A549 (cell line): ENCODE data around the gene HCAR2. TPM values are rescaled to one million over a fixed set of nuclear protein-coding genes. Genes with fewer than 3 reads are reported as not detected.

ENCODE experiments used
- ATAC-seq, 2 experiments: fragments of 200-7000 bp in 1 of 2; fragments of >200 bp in 1 of 2; cut with Nextera tagmentation in 1 of 2; cut with Tn5 transposase in 1 of 2; 3 replicates each; pipeline versions ENCODE4 v1.8.0 to v1.9.1; 2018 to 2020; ENCODE audit warnings: mild to moderate bottlenecking in 1 of 2, moderate library complexity in 1 of 2
- CTCF ChIA-PET: fragments of 300-600 bp; sonication (Branson Sonifier 250); formaldehyde crosslinking; extraction: SDS; loops from one replicate; lab custom pipeline; 2021; ENCODE audit warnings: antibody characterized with exemption, inconsistent platforms; lab: Yijun Ruan, JAX
- POLR2A ChIA-PET: fragments of 350-600 bp; formaldehyde crosslinking; extraction: SDS; loops from one replicate; lab custom pipeline; 2021; ENCODE audit warnings: antibody characterized with exemption, inconsistent platforms; lab: Yijun Ruan, JAX
- DNase-seq, 2 experiments: peaks; one replicate each; pipeline versions ENCODE4 v3.0.0 to v3.0.0-alpha.2; 2011 to 2016; ENCODE audit warnings: low read depth in 1 of 2, low spot score in 1 of 2
- FAIRE-seq: peaks from 2 replicates; lab custom pipeline; 2011; peaks lifted over from hg19 to GRCh38; lab: Jason Lieb, UNC
- H3K27ac ChIP-seq, 2 experiments: fragments of >200 bp; sonication (Bioruptor Twin); formaldehyde crosslinking; 3 replicates each; pipeline ENCODE4 v1.5.1; 2016 to 2017
- H3K4me1 ChIP-seq: fragments of >200 bp; sonication (Bioruptor Twin); formaldehyde crosslinking; 3 replicates; pipeline ENCODE4 v1.6.1; 2016
- H3K4me2 ChIP-seq: fragments of >200 bp; sonication (Bioruptor Twin); formaldehyde crosslinking; 3 replicates; pipeline ENCODE4 v1.6.1; 2016
- H3K4me3 ChIP-seq: fragments of >200 bp; sonication (Bioruptor Twin); formaldehyde crosslinking; 3 replicates; pipeline ENCODE4 v1.5.1; 2016
- H3K9me3 ChIP-seq: fragments of >200 bp; sonication (Bioruptor Twin); formaldehyde crosslinking; 3 replicates; pipeline ENCODE4 v1.6.1; 2016
- BHLHE40 ChIP-seq: IDR thresholded peaks from 2 replicates; pipeline ENCODE4 v1.6.1; 2012; ENCODE audit warnings: low read depth, low read length, inconsistent platforms
- CBX8 ChIP-seq: fragments of 200-600 bp; sonication (generic); IDR thresholded peaks from 2 replicates; pipeline ENCODE4 v1.6.1; 2016
- CEBPB ChIP-seq, 2 experiments: fragments of >200 bp in 1 of 2; sonication (Bioruptor Twin) in 1 of 2; formaldehyde crosslinking in 1 of 2; IDR thresholded peaks; 2 replicates each; pipeline ENCODE4 v1.6.1; 2012 to 2016
- CHD2 ChIP-seq: fragments of 150-350 bp; IDR thresholded peaks from 2 replicates; pipeline ENCODE4 v1.6.1; 2014; ENCODE audit warnings: low read length; ENCODE audit not compliant: partially characterized antibody
- FOSB ChIP-seq: fragments of 250-450 bp; sonication (Bioruptor Pico); IDR thresholded peaks from 2 replicates; pipeline ENCODE4 v1.5.0; 2020; ENCODE audit warnings: mild to moderate bottlenecking, moderate library complexity
- FOSL2 ChIP-seq, 2 experiments: fragments of 450-650 bp in 1 of 2; fragments of >200 bp in 1 of 2; sonication (Bioruptor Twin) in 1 of 2; formaldehyde crosslinking; IDR thresholded peaks; 2 replicates each; pipeline versions ENCODE4 v1.5.0 to v1.6.1; 2016 to 2020; ENCODE audit warnings: mild to moderate bottlenecking in 1 of 2, moderate library complexity in 1 of 2
- HEYL ChIP-seq: fragments of 250-450 bp; sonication (Bioruptor Pico); IDR thresholded peaks from 2 replicates; pipeline ENCODE4 v1.8.0; 2021; ENCODE audit warnings: mild to moderate bottlenecking, moderate library complexity
- HOXA7 ChIP-seq: fragments of 250-450 bp; sonication (Bioruptor Pico); IDR thresholded peaks from 2 replicates; pipeline ENCODE4 v1.5.0; 2020; ENCODE audit warnings: mild to moderate bottlenecking, moderate library complexity
- KDM1A ChIP-seq: fragments of 200-600 bp; sonication (generic); IDR thresholded peaks from 2 replicates; pipeline ENCODE4 v1.6.1; 2016; ENCODE audit warnings: low read depth, mild to moderate bottlenecking
- MAFK ChIP-seq: fragments of 450-650 bp; IDR thresholded peaks from 2 replicates; pipeline ENCODE4 v1.6.1; 2014; ENCODE audit not compliant: partially characterized antibody
- MAZ ChIP-seq: fragments of 150-350 bp; IDR thresholded peaks from 2 replicates; pipeline ENCODE4 v1.6.1; 2014; ENCODE audit warnings: antibody characterized with exemption, low read depth, low read length, borderline replicate concordance
- NR3C1 ChIP-seq: fragments of >200 bp; sonication (Bioruptor Twin); formaldehyde crosslinking; IDR thresholded peaks from 3 replicates; pipeline ENCODE4 v1.6.1; 2017
- POLR2AphosphoS2 ChIP-seq: conservative IDR thresholded peaks from 2 replicates; pipeline ENCODE4 v1.6.1; 2012; ENCODE audit warnings: low read length, improper control_type of control experiment, inconsistent platforms
- RNF2 ChIP-seq: fragments of 200-600 bp; sonication (generic); IDR thresholded peaks from 2 replicates; pipeline ENCODE4 v1.6.1; 2016; ENCODE audit warnings: low read depth, mild to moderate bottlenecking, antibody characterized with exemption, moderate library complexity, borderline replicate concordance
- TFCP2L1 ChIP-seq: fragments of 250-450 bp; sonication (Bioruptor Pico); IDR thresholded peaks from 2 replicates; pipeline ENCODE4 v1.5.0; 2021; ENCODE audit warnings: mild to moderate bottlenecking
- ZFP36 ChIP-seq: fragments of 450-650 bp; IDR thresholded peaks from 2 replicates; pipeline ENCODE4 v1.6.1; 2014; ENCODE audit warnings: borderline replicate concordance; ENCODE audit not compliant: partially characterized antibody
- ZNF302 ChIP-seq: fragments of 250-450 bp; sonication (Bioruptor Pico); IDR thresholded peaks from 2 replicates; pipeline ENCODE4 v1.9.0; 2021; ENCODE audit warnings: inconsistent platforms, mild to moderate bottlenecking, moderate library complexity
- WGBS: methylation state at CpG from one replicate; pipeline ENCODE4 v1.1.6; 2017; ENCODE audit errors: missing lambda C conversion rate; 5-methylcytosine and 5-hydroxymethylcytosine counted together
- polyA plus RNA-seq, 4 experiments: library from polyadenylated mRNA; depleted of rRNA in 3 of 4; stranded (reverse); fragments of >200 nt; fragmentation: RNase III in 1 of 4; extraction: RNeasy Plus Mini Kit Qiagen cat#74134 plus additional on column Dnase treatment in 1 of 4; gene quantifications; 2 replicates in 3 of 4; 3 replicates in 1 of 4; pipeline ENCODE4 v1.2.3, GENCODE V29; 2011 to 2017
- TF ChIP-seq, protein P1 (sequence below): fragments of 450-650 bp; IDR thresholded peaks from 2 replicates; pipeline ENCODE4 v1.6.1; 2014; ENCODE audit warnings: antibody characterized with exemption
- TF ChIP-seq, protein P2 (sequence below): fragments of 250-450 bp; sonication (Bioruptor Pico); IDR thresholded peaks from 2 replicates; pipeline ENCODE4 v1.5.0; 2021; ENCODE audit warnings: mild to moderate bottlenecking, moderate library complexity, borderline replicate concordance
- TF ChIP-seq, protein P3 (sequence below): fragments of >200 bp; sonication (Bioruptor Twin); formaldehyde crosslinking; IDR thresholded peaks from 3 replicates; pipeline ENCODE4 v1.5.1; 2016

Gene HCAR2
- polyA plus RNA-seq, 2 of the 4 experiments (the other 2 are of a cell fraction) = 0.09 TPM; not detected in 1

DNA sequence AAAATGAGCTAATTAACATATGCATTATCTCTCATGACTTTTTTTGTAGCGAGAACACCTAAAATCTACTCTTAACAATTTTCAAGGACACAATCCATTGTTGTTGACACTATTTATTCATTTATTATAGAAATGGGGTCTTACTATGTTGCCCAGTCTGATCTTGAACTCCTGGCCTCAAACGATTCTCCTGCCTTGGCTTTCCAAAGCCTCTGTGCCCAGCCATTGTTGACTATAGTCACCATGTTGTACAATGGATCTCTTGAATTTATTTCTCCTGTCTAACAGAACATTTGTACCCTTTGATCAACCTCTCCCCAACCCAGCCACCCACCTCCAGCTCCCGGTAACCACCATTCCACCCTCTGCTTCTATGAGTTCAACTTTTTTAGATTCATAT, 41.2 kb downstream of the HCAR2 start:
- CTCF ChIA-PET = interaction anchor here (0.6 to 1.4 kb wide), 2 partner anchors 22 to 90 kb away, joined by 3 to 4 read pairs; partner anchors contain the start of gene DENR

DNA sequence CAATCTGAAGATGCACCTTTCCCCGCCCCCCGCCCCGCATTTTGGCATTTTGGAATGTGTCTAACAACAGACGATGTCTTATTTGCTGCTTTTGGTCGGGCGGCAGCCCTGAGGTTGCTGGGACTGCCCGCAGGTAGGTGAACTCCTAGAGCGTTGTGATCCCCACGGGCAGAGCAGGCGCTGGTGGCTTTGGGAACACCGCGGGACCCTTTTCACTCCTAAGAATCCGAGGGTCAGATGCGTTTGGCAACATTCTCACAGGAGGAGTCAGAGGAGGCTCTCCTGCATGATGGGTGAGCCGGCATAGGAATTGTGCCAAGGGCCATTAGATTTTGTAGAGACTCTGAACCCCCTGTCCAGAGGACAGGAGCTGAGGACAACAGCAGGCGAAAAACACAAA, 41.9 kb downstream of the HCAR2 start:
- POLR2A ChIA-PET = no interaction called here
- FAIRE-seq (no peak), DNase-seq (no peak), ATAC-seq (no peak)
- Histone ChIP-seq H3K4me1 (no peaks in the 10 kb centered on the region), H3K4me3 (no peak overlapping the region), H3K9me3 (no peaks in the 10 kb centered on the region), H3K27ac (no peak overlapping the region), H3K4me2 (no peak overlapping the region)
- CTCF ChIA-PET = interaction anchor here (0.6 to 2.0 kb wide), 5 partner anchors 8 to 92 kb away, joined by 3 to 10 read pairs (median 4); partner anchors contain the start of gene DENR
- WGBS = 85% methylated on average over 16 of the region's 16 CpGs
- TF ChIP-seq CHD2 (no peak), ZNF302 (no peak)
- TF ChIP-seq, all 56 proteins: peak for 0

More for the DNA sequence above, 41.2 kb downstream of the HCAR2 start:
- Histone ChIP-seq H3K4me3 (no peak overlapping the region), H3K27ac (no peak overlapping the region), H3K4me2 (no peak overlapping the region), H3K9me3 (no peaks in the 10 kb centered on the region), H3K4me1 (no peaks in the 10 kb centered on the region)
- ATAC-seq (no peak), FAIRE-seq (no peak), DNase-seq (no peak)
- WGBS = 92% methylated on average over 3 of the region's 3 CpGs
- POLR2A ChIA-PET = interaction anchor here (0.6 kb wide), 1 partner anchor 90 kb away, joined by 3 read pairs; the partner anchor contains the start of gene DENR
- TF ChIP-seq MAFK = no peak
- no peak for TF ChIP-seq TFCP2L1
- TF ChIP-seq CEBPB (IDR thresholded peaks at IDR 0.05) = no peak
- no peak for TF ChIP-seq BHLHE40
- no peak for TF ChIP-seq ZFP36
- TF ChIP-seq, protein P1, sequence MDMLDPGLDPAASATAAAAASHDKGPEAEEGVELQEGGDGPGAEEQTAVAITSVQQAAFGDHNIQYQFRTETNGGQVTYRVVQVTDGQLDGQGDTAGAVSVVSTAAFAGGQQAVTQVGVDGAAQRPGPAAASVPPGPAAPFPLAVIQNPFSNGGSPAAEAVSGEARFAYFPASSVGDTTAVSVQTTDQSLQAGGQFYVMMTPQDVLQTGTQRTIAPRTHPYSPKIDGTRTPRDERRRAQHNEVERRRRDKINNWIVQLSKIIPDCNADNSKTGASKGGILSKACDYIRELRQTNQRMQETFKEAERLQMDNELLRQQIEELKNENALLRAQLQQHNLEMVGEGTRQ = no peak
- TF ChIP-seq NR3C1 = no peak
- TF ChIP-seq, protein P2, sequence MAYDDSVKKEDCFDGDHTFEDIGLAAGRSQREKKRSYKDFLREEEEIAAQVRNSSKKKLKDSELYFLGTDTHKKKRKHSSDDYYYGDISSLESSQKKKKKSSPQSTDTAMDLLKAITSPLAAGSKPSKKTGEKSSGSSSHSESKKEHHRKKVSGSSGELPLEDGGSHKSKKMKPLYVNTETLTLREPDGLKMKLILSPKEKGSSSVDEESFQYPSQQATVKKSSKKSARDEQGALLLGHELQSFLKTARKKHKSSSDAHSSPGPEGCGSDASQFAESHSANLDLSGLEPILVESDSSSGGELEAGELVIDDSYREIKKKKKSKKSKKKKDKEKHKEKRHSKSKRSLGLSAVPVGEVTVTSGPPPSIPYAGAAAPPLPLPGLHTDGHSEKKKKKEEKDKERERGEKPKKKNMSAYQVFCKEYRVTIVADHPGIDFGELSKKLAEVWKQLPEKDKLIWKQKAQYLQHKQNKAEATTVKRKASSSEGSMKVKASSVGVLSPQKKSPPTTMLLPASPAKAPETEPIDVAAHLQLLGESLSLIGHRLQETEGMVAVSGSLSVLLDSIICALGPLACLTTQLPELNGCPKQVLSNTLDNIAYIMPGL (CRISPR knock-in tag) = no peak
- TF ChIP-seq, protein P3, sequence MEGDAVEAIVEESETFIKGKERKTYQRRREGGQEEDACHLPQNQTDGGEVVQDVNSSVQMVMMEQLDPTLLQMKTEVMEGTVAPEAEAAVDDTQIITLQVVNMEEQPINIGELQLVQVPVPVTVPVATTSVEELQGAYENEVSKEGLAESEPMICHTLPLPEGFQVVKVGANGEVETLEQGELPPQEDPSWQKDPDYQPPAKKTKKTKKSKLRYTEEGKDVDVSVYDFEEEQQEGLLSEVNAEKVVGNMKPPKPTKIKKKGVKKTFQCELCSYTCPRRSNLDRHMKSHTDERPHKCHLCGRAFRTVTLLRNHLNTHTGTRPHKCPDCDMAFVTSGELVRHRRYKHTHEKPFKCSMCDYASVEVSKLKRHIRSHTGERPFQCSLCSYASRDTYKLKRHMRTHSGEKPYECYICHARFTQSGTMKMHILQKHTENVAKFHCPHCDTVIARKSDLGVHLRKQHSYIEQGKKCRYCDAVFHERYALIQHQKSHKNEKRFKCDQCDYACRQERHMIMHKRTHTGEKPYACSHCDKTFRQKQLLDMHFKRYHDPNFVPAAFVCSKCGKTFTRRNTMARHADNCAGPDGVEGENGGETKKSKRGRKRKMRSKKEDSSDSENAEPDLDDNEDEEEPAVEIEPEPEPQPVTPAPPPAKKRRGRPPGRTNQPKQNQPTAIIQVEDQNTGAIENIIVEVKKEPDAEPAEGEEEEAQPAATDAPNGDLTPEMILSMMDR = no peak
- no peak for TF ChIP-seq FOSB
- TF ChIP-seq HEYL = no peak
- TF ChIP-seq POLR2AphosphoS2 = no peak
- no peak for TF ChIP-seq RNF2
- no peak for TF ChIP-seq FOSL2 (IDR thresholded peaks at IDR 0.05)
- no peak for TF ChIP-seq FOSL2 (CRISPR knock-in tag; IDR thresholded peaks at IDR 0.05)

DNA sequence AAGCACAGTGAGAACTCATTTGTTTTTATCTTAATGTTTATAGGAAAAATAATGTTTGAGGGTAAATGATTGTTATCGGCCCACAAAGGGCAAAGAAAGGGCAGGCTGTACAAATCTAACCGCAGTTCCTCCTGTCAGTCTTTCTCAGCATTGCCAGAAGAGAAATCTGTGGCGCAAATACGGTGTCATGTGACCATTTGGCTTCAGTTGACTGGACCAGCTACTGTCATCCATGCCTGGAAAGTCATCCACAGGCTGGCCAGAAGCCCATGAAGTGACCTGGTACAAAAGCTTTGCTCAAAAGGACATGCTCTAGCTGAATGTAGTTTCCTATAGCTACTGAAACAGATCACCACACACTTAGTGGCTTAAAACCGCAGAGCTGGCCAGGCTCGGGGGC, 43.6 kb downstream of the HCAR2 start:
- Histone ChIP-seq H3K4me3 (no peak overlapping the region), H3K4me2 (no peak overlapping the region), H3K4me1 (no peaks in the 10 kb centered on the region), H3K27ac (0 out of 6 replicates have a peak overlapping the region, but pooled peaks of 1 of the 2 experiments have one; percentile 31), H3K9me3 (no peaks in the 10 kb centered on the region)
- DNase-seq (no peak), ATAC-seq (no peak; a peak in 1 of 6 replicates), FAIRE-seq (no peak)
- TF ChIP-seq CBX8 = no peak
- TF ChIP-seq HOXA7 (CRISPR knock-in tag) = no peak
- TF ChIP-seq KDM1A = no peak
- no peak for TF ChIP-seq RNF2
- TF ChIP-seq MAZ = no peak
- 87% methylated on average over 6 of the region's 6 CpGs for WGBS
- ChIA-PET POLR2A (no interaction called here), CTCF (interaction anchor here (0.9 to 8.5 kb wide), 9 partner anchors 11 to 93 kb away, joined by 3 to 54 read pairs (median 3); partner anchors contain the start of gene DENR)
